Suprapubic skin (tissue), 4 donors: ENCODE measurements around the gene ARMC12. TPM values are rescaled to one million over a fixed set of nuclear protein-coding genes. Genes with fewer than 3 reads are reported as not detected.

ENCODE experiments used
- DNase-seq, 2 donors: peaks; one replicate each; pipeline ENCODE4 v3.0.0-alpha.2; 2019; ENCODE audit warnings: low spot score in 2 of 2
- H3K27ac ChIP-seq: fragments of 200-600 bp; sonication (generic); one replicate; pipeline ENCODE4 v1.5.1; 2019
- H3K27me3 ChIP-seq: fragments of 200-600 bp; sonication (generic); one replicate; pipeline ENCODE4 v1.5.1; 2019
- H3K36me3 ChIP-seq: fragments of 200-600 bp; sonication (generic); one replicate; pipeline ENCODE4 v1.5.1; 2019
- H3K4me1 ChIP-seq: fragments of 200-600 bp; sonication (generic); one replicate; pipeline ENCODE4 v1.5.1; 2019
- H3K4me3 ChIP-seq: fragments of 200-600 bp; sonication (generic); one replicate; pipeline ENCODE4 v1.5.1; 2019; ENCODE audit warnings: mild to moderate bottlenecking
- H3K9me3 ChIP-seq: fragments of 200-600 bp; sonication (generic); one replicate; pipeline ENCODE4 v1.5.1; 2019
- EP300 ChIP-seq: sonication (generic); formaldehyde crosslinking; IDR thresholded peaks from one replicate; pipeline ENCODE4 v1.6.1; 2017; ENCODE audit warnings: antibody characterized with exemption
- POLR2A ChIP-seq, 2 donors: fragments of 450-650 bp; IDR thresholded peaks; one replicate each; pipeline ENCODE4 v1.6.1; 2017; ENCODE audit warnings: antibody characterized with exemption in 2 of 2, mild to moderate bottlenecking in 2 of 2, moderate library complexity in 2 of 2
- POLR2AphosphoS5 ChIP-seq, 3 donors: sonication (generic); formaldehyde crosslinking; IDR thresholded peaks; one replicate each; pipeline ENCODE4 v1.6.1; 2017; ENCODE audit warnings: antibody characterized with exemption in 3 of 3
- WGBS: methylation state at CpG from one replicate; pipeline ENCODE4 v1.1.5; 2018; 5-methylcytosine and 5-hydroxymethylcytosine counted together
- total RNA-seq, 4 donors: library from RNA; depleted of rRNA; stranded (reverse); fragments of >200 nt; gene quantifications; one replicate each; pipeline ENCODE4 v1.1.0, GENCODE V29; 2016
- TF ChIP-seq, protein P1 (sequence below), 2 donors: fragments of 200-600 bp in 1 of 2; fragments of 450-650 bp in 1 of 2; sonication (generic) in 1 of 2; IDR thresholded peaks; one replicate each; pipeline ENCODE4 v1.5.1; 2016 to 2019; ENCODE audit warnings: antibody characterized with exemption in 2 of 2, mild to moderate bottlenecking in 1 of 2, moderate library complexity in 1 of 2

Gene ARMC12
- total RNA-seq, 4 donors from 2014 or later, result 0.53 to 1.2 (median 0.55) TPM; not detected in 1

- DNase-seq, result no peak
- Histone ChIP-seq H3K4me3 (no peak overlapping the region), H3K27ac (no peak overlapping the region), H3K27me3 (peaks cover 40% of the 10 kb centered on the region), H3K4me1 (peaks cover 5% of the 10 kb centered on the region), H3K9me3 (no peaks in the 10 kb centered on the region), H3K36me3 (no peaks in the 10 kb centered on the region)
- TF ChIP-seq POLR2AphosphoS5 (IDR thresholded peaks at IDR 0.05), result no peak
- no peak for TF ChIP-seq POLR2A (IDR thresholded peaks at IDR 0.05)
- TF ChIP-seq EP300, result no peak
- TF ChIP-seq, protein P1, sequence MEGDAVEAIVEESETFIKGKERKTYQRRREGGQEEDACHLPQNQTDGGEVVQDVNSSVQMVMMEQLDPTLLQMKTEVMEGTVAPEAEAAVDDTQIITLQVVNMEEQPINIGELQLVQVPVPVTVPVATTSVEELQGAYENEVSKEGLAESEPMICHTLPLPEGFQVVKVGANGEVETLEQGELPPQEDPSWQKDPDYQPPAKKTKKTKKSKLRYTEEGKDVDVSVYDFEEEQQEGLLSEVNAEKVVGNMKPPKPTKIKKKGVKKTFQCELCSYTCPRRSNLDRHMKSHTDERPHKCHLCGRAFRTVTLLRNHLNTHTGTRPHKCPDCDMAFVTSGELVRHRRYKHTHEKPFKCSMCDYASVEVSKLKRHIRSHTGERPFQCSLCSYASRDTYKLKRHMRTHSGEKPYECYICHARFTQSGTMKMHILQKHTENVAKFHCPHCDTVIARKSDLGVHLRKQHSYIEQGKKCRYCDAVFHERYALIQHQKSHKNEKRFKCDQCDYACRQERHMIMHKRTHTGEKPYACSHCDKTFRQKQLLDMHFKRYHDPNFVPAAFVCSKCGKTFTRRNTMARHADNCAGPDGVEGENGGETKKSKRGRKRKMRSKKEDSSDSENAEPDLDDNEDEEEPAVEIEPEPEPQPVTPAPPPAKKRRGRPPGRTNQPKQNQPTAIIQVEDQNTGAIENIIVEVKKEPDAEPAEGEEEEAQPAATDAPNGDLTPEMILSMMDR (IDR thresholded peaks at IDR 0.05), result no peak
- 69% methylated on average over 13 of the region's 13 CpGs for WGBS
Observed at GRCh38 chr6:35787266-35788218, 50.7 kb downstream of the ARMC12 start.

- TF ChIP-seq, protein P1 (IDR thresholded peaks at IDR 0.05), result no peak
- no peak for TF ChIP-seq EP300
- no peak for TF ChIP-seq POLR2A (IDR thresholded peaks at IDR 0.05)
- TF ChIP-seq POLR2AphosphoS5 (IDR thresholded peaks at IDR 0.05), result no peak
- Histone ChIP-seq H3K4me3 (no peak overlapping the region), H3K9me3 (no peaks in the 10 kb centered on the region), H3K36me3 (no peaks in the 10 kb centered on the region), H3K27me3 (peaks cover 38% of the 10 kb centered on the region), H3K27ac (no peak overlapping the region), H3K4me1 (peaks cover 5% of the 10 kb centered on the region)
- 72% methylated on average over 4 of the region's 4 CpGs for WGBS
- DNase-seq, result no peak
Observed at GRCh38 chr6:35788423-35788982, 51.7 kb downstream of the ARMC12 start.

DNA sequence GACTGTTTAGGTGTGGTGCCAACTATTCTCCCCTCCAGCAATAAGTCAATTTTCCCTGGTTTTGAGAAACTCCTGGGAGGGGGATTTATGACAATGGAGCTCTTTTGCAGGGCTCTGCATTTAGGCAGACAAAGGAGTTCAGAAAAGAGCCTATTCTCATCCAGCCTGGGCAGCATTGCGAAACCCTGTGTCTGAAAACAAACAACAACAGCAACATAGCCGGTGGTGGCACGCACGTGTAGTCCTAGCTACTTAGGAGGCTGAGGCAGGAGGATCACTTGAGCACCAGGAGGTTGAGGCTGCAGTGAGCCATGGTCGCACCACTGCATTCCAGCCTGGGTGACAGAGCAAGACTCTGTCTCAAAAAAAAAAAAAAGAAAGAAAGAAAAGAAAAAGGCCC is 53.9 kb downstream of the ARMC12 start:
- DNase-seq, result no peak
- Histone ChIP-seq H3K27ac (no peak overlapping the region), H3K4me1 (peaks cover 5% of the 10 kb centered on the region), H3K27me3 (peaks cover 38% of the 10 kb centered on the region), H3K4me3 (no peak overlapping the region), H3K9me3 (no peaks in the 10 kb centered on the region), H3K36me3 (no peaks in the 10 kb centered on the region)
- 76% methylated on average over 5 of the region's 5 CpGs for WGBS
- TF ChIP-seq, protein P1 (IDR thresholded peaks at IDR 0.05), result no peak
- TF ChIP-seq POLR2AphosphoS5 (IDR thresholded peaks at IDR 0.05), result no peak
- no peak for TF ChIP-seq EP300
- TF ChIP-seq POLR2A (IDR thresholded peaks at IDR 0.05), result no peak

- H3K9me3 ChIP-seq, result no peaks in the 10 kb centered on the region
- 92% methylated on average over 17 of the region's 17 CpGs for WGBS
- no peak overlapping the region for H3K4me3 ChIP-seq
- no peak for DNase-seq
- no peaks in the 10 kb centered on the region for H3K4me1 ChIP-seq
- H3K36me3 ChIP-seq, result no peaks in the 10 kb centered on the region
- H3K27me3 ChIP-seq, result peaks cover 6% of the 10 kb centered on the region
- TF ChIP-seq EP300, result no peak
- no peak overlapping the region for H3K27ac ChIP-seq
Observed at GRCh38 chr6:35794536-35795452, 58.0 kb downstream of the ARMC12 start.

GRCh38 chr6:35795453-35796071 is 58.7 kb downstream of the ARMC12 start:
- H3K27ac ChIP-seq, result no peak overlapping the region
- 89% methylated on average over 11 of the region's 11 CpGs for WGBS
- TF ChIP-seq POLR2A (IDR thresholded peaks at IDR 0.05) (no peak), EP300 (no peak)
- TF ChIP-seq, protein P1 (IDR thresholded peaks at IDR 0.05), result no peak
- no peaks in the 10 kb centered on the region for H3K4me1 ChIP-seq
- no peaks in the 10 kb centered on the region for H3K36me3 ChIP-seq
- H3K27me3 ChIP-seq, result peaks cover 3% of the 10 kb centered on the region
- H3K9me3 ChIP-seq, result no peaks in the 10 kb centered on the region
- DNase-seq, result no peak
- no peak overlapping the region for H3K4me3 ChIP-seq
